Stimulated activated CD4-positive, alpha-beta T cell treated with anti-CD3 and anti-CD28 coated beads, Interleukin-15, amount 100 ng/mL, for 48 hours (primary cell): ENCODE measurements around the gene COL24A1.
"Not testable (repeated sequence)": the region's sequence is repeated elsewhere in the genome, so short reads cannot be mapped to it uniquely, and the experiment has no call there.

Source experiments
- DNase-seq, 2 donors: peaks; one replicate each; pipeline ENCODE4 v3.0.0-alpha.2; 2020; ENCODE audit warnings: low read depth in 2 of 2

COL24A1 gene

GRCh38 chr1:85892366-85892765, 264.2 kb downstream of the COL24A1 start:
- DNase-seq: no peak

DNA sequence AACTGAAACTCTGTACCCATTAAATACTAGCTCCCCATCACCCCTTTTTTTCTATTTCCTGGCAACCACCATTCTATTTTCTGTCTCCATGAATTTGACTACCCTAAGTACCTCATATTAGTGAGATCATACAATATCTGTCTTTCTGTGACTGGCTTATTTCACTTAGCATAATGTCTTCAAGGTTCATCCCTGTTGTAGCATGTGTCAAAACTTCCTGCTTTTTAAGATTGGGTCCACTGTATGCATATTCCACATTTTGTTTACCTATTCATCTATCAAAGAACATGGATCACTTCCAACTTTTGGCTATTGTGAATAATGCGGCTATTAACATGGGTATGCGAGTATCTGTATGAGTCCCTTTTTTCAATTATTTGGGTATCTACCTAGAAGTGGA, 266.7 kb downstream of the COL24A1 start:
- DNase-seq: no peak

DNA sequence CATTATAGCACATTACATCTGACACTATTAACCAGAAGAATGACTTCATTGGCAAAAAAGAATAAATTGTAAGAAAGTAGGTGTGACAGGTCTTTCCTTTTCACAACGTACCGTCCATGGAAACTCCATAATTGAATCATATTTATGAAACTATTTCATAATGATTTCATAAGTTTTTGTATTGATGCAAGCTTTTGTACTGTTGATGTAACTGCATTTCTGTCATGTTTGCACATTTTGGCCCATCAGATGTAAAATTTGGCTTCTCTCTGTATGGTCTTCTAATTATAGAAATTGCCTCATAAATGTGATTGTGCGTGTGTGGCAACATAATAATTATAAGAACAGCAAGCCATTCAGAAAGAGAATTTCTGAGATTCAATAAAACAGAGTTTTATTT, 267.7 kb downstream of the COL24A1 start:
- no peak for DNase-seq

DNA sequence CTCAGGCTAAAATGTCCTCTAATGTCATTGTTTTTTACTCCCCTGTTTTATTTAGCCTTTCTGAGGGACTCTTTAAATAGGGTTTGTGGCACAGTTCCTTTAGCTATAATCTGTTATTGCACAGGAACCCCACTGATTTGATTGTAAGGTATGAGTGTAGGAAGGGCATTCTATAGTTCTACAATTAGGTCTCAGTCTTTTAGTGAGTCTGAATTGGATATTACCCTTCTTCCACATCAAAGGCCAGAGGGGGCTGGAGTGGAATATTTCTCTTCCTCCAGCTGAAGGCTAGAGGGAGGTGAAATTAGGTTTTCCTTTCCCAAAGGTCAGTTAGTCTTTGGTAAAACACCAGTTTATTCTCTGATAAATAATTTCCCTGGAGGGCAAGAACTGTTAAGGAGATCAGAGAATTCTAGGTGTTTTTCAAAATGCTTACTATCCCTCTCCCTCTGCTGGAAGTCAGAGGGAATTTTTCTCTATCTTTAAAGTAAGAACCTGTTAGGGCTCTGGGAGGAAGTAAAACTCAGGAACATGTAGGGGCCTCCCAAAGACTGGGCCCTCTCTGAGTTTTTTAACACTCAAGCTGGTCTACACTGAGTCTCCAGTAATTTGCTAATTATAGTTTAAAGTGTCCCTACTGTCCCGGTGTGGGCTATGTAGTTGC, 272.1 kb downstream of the COL24A1 start:
- no peak for DNase-seq

DNA sequence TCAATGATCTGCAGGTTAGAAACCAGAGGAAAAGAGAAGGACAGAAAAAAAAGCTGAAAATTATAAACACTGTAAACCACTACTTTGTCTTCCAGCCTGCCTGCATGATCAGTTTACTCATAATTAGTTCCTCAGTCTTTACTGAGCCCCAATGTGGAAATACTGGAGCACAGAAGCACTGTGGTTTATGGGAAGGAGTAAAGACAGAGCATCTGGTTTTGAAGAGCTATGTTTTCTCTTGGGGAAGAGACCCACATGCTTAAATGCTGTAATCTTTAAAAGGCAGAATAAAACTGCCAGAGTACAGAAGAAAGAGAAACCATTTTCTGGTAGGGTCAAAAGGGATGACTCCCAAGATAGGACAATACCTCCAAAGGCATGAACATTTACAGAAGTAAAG, 289.4 kb downstream of the COL24A1 start:
- DNase-seq: no peak

GRCh38 chr1:85865213-85865612, 291.4 kb downstream of the COL24A1 start:
- DNase-seq: no peak

DNA sequence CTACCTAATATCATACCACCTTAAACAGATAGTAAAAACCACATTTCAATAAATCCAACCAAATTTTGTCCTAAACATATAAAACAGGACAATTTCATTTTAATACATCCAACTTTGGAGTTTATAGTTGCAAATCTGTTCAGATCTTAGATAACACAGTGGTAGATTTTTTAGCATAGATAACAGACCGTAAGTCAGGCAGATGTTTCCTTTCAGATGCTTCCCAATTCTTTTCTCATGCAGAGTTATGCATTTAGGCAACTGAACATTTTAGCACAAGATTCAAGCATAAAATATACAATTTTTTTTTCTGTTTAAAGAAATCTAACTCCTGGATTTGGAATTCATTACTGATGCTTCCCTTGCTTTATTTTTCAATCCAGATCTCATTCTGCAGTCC, 291.8 kb downstream of the COL24A1 start:
- no peak for DNase-seq

GRCh38 chr1:85863639-85864038, 292.9 kb downstream of the COL24A1 start:
- DNase-seq: not testable (repeated sequence)

DNA sequence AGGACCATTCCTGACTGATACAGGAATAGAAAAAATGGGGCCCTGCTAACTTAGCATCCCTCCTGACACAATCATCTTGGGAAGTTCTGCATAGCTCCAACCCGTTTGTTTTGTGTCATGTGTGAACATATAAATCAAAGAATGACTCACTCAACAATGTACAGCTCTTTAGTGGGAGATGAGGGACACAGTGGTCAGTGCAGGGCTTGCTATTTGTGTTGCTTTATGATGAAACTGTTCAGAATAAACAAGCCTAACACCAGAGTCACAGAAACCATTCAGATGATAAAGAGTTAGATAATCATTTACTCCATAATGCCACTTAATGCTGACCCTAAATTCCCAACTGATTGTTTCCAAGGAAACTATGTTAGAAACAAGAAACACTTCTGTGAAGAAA, 294.1 kb downstream of the COL24A1 start:
- no peak for DNase-seq

GRCh38 chr1:85857991-85858390, 298.6 kb downstream of the COL24A1 start:
- no peak for DNase-seq

DNA sequence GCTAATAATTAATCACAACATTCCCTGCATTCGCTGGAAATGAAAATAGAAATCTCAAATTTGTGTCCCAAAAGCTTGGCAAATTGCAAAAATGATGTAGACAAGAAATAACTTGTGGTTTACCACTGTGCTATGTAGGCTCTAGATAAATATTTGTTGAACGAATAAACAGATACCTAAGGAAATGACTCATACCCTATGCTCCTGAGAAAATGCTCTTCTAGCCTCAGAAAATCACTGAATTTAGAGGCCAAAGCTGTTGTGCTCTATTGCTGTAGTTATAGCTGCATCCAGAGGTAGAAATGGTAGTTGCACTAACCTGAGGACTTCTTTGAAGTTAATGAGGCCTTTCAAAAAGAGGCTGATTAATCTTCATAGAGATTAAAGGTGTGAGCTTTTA, 306.3 kb downstream of the COL24A1 start:
- DNase-seq: no peak

DNA sequence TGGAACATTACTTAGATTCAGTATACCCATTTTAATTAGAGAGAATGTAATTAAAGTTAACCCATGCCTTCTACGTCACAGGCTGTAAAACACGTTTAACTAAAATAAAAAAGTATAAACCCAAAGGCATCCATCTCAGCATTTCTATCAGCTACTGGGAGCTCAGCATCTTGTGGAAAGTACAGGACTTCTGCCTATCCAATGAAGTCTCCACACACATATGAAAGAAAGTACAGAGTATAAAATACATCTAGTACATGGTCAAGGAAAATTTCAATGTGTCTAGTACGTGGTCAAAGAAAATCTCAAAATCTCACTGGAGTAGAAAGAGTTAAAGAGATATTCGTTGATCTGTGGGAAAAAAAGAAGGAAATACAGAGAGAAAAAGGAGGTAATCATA, 306.9 kb downstream of the COL24A1 start:
- no peak for DNase-seq

GRCh38 chr1:85847356-85847755, 309.2 kb downstream of the COL24A1 start:
- no peak for DNase-seq

DNA sequence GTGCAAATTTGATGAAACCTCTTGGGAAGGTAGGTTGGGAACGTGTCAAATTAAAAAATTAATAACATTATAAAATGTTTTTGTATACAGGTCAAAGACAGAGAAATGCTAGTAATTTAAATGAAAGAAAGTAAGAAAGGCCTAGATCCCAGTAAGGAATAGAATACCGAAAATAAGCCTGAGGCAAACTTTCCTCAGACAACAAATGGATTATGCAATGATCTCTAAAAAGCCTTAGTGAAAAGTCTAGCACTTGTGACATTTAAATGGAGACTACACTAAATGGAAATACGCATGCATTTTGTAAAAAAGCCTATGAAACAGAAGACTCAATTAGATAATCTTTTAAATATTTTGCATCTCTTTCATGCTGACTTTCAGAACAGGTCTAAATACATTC, 309.9 kb downstream of the COL24A1 start:
- DNase-seq: no peak

GRCh38 chr1:85839459-85839858, 317.1 kb downstream of the COL24A1 start:
- no peak for DNase-seq

GRCh38 chr1:85838238-85838637, 318.3 kb downstream of the COL24A1 start:
- DNase-seq: no peak

GRCh38 chr1:85836736-85837135, 319.8 kb downstream of the COL24A1 start:
- DNase-seq: no peak

- DNase-seq: not testable (repeated sequence)
These were observed 323.4 kb downstream of the COL24A1 start for GRCh38 chr1:85833165-85833564.

DNA sequence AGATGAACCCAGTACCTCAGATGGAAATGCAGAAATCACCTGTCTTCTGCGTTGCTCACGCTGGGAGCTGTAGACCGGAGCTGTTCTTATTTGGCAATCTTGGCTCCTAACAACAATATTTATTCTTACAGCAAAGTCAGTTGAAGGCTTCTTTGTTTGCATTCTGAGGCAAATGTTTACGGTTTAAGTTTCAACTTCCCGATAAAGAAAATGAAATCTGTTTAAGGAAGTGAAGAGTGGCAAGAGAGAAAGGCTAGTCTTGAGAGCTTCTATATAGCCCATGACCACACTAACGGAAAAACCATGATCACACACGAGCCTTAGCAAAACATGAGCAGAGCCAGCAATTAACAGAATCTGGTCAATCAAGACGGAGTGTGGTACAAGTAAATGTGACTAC, 325.7 kb downstream of the COL24A1 start:
- no peak for DNase-seq

DNA sequence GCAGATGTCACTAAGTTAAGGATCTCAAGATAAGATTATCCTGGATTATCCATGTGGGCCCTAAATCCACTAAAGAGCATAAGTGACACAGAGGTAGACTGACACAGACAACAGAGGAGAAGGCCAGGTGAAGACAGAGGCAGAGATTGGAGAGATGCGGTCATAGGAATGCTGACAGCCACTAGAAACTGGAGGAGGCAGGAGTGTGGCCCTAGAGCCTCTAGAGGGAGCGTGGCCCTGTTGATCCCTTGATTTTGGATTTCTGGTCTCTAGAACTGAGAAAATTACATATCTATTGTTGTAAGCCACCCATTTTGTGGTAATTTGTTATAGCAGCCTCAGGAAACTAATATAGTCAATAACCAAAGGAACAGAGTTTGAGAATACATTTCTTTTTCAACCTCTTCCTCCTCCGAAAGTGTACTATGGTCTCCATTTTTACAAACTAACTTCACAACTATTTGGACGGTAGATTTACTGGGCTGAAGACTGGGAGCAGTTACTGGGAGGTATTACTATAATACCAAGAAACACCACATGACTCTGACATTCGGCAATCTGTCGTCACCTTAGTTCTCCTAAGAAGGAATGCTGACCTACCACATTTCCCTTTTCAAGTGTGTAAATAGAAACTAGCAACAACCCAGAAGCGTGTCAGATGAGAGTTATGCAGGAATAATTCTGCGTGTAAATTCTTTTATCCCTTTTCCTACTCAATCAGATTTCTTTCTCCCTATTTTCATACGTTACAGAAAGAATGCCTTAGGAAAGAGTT, 332.3 kb downstream of the COL24A1 start:
- DNase-seq: no peak

DNA sequence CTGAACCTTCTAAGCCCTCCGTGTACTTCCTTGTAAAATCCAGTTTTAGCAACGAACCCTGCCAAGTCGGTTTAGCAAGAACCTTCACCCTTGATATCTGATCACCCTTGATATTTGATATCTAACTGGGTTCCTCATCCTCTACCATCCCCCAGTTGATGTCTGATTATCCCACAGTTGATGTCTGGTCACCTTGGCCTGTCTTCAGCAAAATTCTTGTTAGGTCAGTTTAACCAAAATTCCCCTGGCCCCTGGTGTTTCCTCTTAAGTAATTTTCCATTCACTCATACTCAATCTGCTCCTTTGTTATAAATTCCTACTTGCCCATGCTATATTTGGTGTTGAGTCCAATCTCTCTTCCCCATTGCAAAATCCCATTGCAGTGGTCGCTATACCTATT, 333.9 kb downstream of the COL24A1 start:
- no peak for DNase-seq

GRCh38 chr1:85818371-85818770, 338.2 kb downstream of the COL24A1 start:
- DNase-seq: no peak

- no peak for DNase-seq
These were observed 340.0 kb downstream of the COL24A1 start for GRCh38 chr1:85816606-85817005.

DNA sequence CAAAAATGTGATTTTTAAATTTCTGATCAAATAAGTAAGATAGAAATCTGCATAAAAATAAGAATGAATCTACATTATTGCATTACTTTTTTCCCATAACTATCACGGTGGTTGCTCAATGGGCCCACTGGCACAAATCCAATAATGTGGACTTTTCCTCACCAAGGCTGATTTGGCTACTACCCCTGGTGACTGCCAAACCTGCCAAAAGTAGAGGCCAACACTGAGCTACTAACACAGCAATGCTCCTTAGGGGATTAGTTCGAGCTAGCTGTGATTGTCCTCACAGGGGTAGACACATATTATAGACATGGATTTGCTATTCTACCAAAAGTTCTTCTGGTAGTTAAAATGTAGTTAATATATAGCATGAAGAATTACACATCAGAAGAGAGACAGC, 340.7 kb downstream of the COL24A1 start:
- no peak for DNase-seq
